SK-N-SH treated with all-trans-retinoic acid at 6 μM for 48 hours (cell line): ENCODE measurements around the gene BPNT1.
"Not testable (repeated sequence)": the region's sequence is repeated elsewhere in the genome, so short reads cannot be mapped to it uniquely, and the experiment has no call there.

Source experiments
- ATAC-seq: fragments of 200-7000 bp; cut with Tn5 transposase; 3 replicates; pipeline ENCODE4 v1.9.1; 2020; ENCODE audit warnings: mild to moderate bottlenecking, moderate library complexity
- ARNTL ChIP-seq: fragments of 450-650 bp; formaldehyde crosslinking; IDR thresholded peaks from 2 replicates; pipeline ENCODE4 v1.5.0; 2020; ENCODE audit warnings: low read depth, mild to moderate bottlenecking, moderate library complexity, borderline replicate concordance
- BACH2 ChIP-seq: fragments of 250-450 bp; sonication (Bioruptor Pico); IDR thresholded peaks from 2 replicates; pipeline ENCODE4 v1.9.0; 2021; ENCODE audit warnings: mild to moderate bottlenecking, borderline replicate concordance
- CSDC2 ChIP-seq: fragments of 250-450 bp; sonication (Bioruptor Pico); IDR thresholded peaks from 2 replicates; pipeline ENCODE4 v1.5.0; 2020; ENCODE audit warnings: mild to moderate bottlenecking, moderate library complexity
- GLIS3 ChIP-seq: fragments of 250-450 bp; sonication (Bioruptor Pico); IDR thresholded peaks from 2 replicates; pipeline ENCODE4 v1.5.0; 2020; ENCODE audit warnings: mild to moderate bottlenecking, moderate library complexity
- ISL1 ChIP-seq: fragments of 250-450 bp; sonication (Bioruptor Pico); IDR thresholded peaks from 2 replicates; pipeline ENCODE4 v2.1.2; 2022; ENCODE audit warnings: mild to moderate bottlenecking, moderate library complexity
- OSR1 ChIP-seq: fragments of 250-450 bp; sonication (Bioruptor Pico); IDR thresholded peaks from 2 replicates; pipeline ENCODE4 v1.8.0; 2022; ENCODE audit warnings: moderate library complexity, mild to moderate bottlenecking, inconsistent platforms
- PPARA ChIP-seq: fragments of 250-450 bp; sonication (Bioruptor Pico); IDR thresholded peaks from 2 replicates; pipeline ENCODE4 v1.5.0; 2020; ENCODE audit warnings: mild to moderate bottlenecking, borderline replicate concordance
- RARB ChIP-seq: fragments of 250-450 bp; sonication (Bioruptor Pico); IDR thresholded peaks from 2 replicates; pipeline ENCODE4 v1.8.0; 2021; ENCODE audit warnings: mild to moderate bottlenecking, moderate library complexity
- SNAI2 ChIP-seq: fragments of 250-450 bp; sonication (Bioruptor Pico); IDR thresholded peaks from 2 replicates; pipeline ENCODE4 v1.5.0; 2020; ENCODE audit warnings: mild to moderate bottlenecking, moderate library complexity
- TOX ChIP-seq: fragments of 250-450 bp; sonication (Bioruptor Pico); IDR thresholded peaks from 2 replicates; pipeline ENCODE4 v1.8.0; 2021; ENCODE audit warnings: mild to moderate bottlenecking, moderate library complexity, borderline replicate concordance
- ZC3H10 ChIP-seq: fragments of 250-450 bp; sonication (Bioruptor Pico); IDR thresholded peaks from 2 replicates; pipeline ENCODE4 v1.5.1; 2021; ENCODE audit warnings: mild to moderate bottlenecking, moderate library complexity
- ZFP30 ChIP-seq: fragments of 450-650 bp; formaldehyde crosslinking; IDR thresholded peaks from 2 replicates; pipeline ENCODE4 v1.5.0; 2022; ENCODE audit warnings: mild to moderate bottlenecking, moderate library complexity
- ZNF565 ChIP-seq: fragments of 450-650 bp; formaldehyde crosslinking; conservative IDR thresholded peaks from 2 replicates; pipeline ENCODE4 v1.5.0; 2020; ENCODE audit warnings: low read depth, mild to moderate bottlenecking, moderate library complexity
- ZNF8 ChIP-seq: fragments of 450-650 bp; formaldehyde crosslinking; IDR thresholded peaks from 2 replicates; pipeline ENCODE4 v1.5.0; 2020; ENCODE audit warnings: mild to moderate bottlenecking, moderate library complexity
- TF ChIP-seq, protein P1 (sequence below): fragments of 250-450 bp; sonication (Bioruptor Pico); IDR thresholded peaks from 2 replicates; pipeline ENCODE4 v1.8.0; 2021; ENCODE audit warnings: low read depth, mild to moderate bottlenecking, moderate library complexity, borderline replicate concordance
- TF ChIP-seq, protein P2 (sequence below): fragments of 250-450 bp; sonication (Bioruptor Pico); IDR thresholded peaks from 2 replicates; pipeline ENCODE4 v1.5.1; 2021; ENCODE audit warnings: mild to moderate bottlenecking, moderate library complexity
- TF ChIP-seq, protein P3 (sequence below): fragments of 250-450 bp; sonication (Bioruptor Pico); IDR thresholded peaks from 2 replicates; pipeline ENCODE4 v1.5.0; 2020; ENCODE audit warnings: mild to moderate bottlenecking, moderate library complexity
- TF ChIP-seq, protein P4 (sequence below): fragments of 250-450 bp; sonication (Bioruptor Pico); IDR thresholded peaks from 2 replicates; pipeline ENCODE4 v1.8.0; 2020; ENCODE audit warnings: mild to moderate bottlenecking, moderate library complexity, borderline replicate concordance
- TF ChIP-seq, protein P5 (sequence below): fragments of 250-450 bp; sonication (Bioruptor Pico); IDR thresholded peaks from 2 replicates; pipeline ENCODE4 v1.5.1; 2020; ENCODE audit warnings: low read depth, mild to moderate bottlenecking, moderate library complexity

BPNT1 gene

DNA sequence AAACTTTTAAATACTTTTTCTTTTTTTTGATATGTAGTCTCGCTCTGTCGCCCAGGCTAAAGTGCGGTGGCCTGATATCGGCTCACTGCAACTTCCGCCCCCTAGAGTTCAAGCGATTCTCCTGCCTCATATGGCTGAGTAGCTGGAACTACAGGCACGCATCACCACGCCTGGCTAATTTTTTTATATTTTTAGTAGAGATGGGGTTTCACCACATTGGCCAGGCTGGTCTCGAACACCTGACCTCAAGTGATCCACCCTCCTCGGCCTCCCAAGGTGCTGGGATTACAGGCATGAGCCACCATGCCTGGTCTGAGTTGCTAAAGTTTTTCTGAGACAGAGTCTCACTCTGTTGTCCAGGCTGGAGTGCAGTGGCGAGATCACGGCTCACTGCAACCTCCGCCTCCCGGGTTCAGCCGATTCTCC lies 3.3 kb downstream of the BPNT1 start:
- ATAC-seq, result not testable (repeated sequence)

DNA sequence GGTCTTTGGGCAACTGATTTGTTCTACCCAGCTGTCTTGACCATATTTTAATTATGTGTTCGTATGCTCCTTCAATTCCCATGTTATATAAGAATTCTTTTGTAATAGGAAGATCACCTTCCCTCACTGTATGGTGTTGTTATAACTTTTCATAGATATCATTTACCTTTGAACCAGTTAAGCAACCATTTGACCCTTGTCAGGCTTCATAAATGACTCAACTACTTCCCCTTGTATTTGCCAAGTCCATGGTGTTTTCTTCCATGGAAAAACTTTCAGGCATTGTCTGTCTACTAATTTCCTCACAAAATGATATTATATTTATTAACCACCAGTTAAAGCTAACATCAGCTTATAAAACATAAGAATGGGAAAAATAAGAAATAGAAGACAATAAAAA lies 5.1 kb downstream of the BPNT1 start:
- TF ChIP-seq PPARA (CRISPR knock-in tag) (no peak), ZNF8 (CRISPR knock-in tag) (no peak), ZC3H10 (CRISPR knock-in tag) (no peak), RARB (no peak), BACH2 (no peak), ZFP30 (CRISPR knock-in tag) (no peak), ISL1 (CRISPR knock-in tag) (no peak), ARNTL (CRISPR knock-in tag) (no peak), ZNF565 (CRISPR knock-in tag) (no peak), CSDC2 (CRISPR knock-in tag) (no peak), GLIS3 (CRISPR knock-in tag) (no peak)
- TF ChIP-seq, protein P1, sequence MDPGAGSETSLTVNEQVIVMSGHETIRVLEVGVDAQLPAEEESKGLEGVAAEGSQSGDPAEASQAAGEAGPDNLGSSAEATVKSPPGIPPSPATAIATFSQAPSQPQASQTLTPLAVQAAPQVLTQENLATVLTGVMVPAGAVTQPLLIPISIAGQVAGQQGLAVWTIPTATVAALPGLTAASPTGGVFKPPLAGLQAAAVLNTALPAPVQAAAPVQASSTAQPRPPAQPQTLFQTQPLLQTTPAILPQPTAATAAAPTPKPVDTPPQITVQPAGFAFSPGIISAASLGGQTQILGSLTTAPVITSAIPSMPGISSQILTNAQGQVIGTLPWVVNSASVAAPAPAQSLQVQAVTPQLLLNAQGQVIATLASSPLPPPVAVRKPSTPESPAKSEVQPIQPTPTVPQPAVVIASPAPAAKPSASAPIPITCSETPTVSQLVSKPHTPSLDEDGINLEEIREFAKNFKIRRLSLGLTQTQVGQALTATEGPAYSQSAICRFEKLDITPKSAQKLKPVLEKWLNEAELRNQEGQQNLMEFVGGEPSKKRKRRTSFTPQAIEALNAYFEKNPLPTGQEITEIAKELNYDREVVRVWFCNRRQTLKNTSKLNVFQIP (CRISPR knock-in tag), result no peak
- TF ChIP-seq, protein P2, sequence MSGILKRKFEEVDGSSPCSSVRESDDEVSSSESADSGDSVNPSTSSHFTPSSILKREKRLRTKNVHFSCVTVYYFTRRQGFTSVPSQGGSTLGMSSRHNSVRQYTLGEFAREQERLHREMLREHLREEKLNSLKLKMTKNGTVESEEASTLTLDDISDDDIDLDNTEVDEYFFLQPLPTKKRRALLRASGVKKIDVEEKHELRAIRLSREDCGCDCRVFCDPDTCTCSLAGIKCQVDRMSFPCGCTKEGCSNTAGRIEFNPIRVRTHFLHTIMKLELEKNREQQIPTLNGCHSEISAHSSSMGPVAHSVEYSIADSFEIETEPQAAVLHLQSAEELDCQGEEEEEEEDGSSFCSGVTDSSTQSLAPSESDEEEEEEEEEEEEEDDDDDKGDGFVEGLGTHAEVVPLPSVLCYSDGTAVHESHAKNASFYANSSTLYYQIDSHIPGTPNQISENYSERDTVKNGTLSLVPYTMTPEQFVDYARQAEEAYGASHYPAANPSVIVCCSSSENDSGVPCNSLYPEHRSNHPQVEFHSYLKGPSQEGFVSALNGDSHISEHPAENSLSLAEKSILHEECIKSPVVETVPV (CRISPR knock-in tag), result no peak
- TF ChIP-seq, protein P3, sequence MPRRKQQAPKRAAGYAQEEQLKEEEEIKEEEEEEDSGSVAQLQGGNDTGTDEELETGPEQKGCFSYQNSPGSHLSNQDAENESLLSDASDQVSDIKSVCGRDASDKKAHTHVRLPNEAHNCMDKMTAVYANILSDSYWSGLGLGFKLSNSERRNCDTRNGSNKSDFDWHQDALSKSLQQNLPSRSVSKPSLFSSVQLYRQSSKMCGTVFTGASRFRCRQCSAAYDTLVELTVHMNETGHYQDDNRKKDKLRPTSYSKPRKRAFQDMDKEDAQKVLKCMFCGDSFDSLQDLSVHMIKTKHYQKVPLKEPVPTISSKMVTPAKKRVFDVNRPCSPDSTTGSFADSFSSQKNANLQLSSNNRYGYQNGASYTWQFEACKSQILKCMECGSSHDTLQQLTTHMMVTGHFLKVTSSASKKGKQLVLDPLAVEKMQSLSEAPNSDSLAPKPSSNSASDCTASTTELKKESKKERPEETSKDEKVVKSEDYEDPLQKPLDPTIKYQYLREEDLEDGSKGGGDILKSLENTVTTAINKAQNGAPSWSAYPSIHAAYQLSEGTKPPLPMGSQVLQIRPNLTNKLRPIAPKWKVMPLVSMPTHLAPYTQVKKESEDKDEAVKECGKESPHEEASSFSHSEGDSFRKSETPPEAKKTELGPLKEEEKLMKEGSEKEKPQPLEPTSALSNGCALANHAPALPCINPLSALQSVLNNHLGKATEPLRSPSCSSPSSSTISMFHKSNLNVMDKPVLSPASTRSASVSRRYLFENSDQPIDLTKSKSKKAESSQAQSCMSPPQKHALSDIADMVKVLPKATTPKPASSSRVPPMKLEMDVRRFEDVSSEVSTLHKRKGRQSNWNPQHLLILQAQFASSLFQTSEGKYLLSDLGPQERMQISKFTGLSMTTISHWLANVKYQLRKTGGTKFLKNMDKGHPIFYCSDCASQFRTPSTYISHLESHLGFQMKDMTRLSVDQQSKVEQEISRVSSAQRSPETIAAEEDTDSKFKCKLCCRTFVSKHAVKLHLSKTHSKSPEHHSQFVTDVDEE (CRISPR knock-in tag), result no peak
- TF ChIP-seq, protein P4, sequence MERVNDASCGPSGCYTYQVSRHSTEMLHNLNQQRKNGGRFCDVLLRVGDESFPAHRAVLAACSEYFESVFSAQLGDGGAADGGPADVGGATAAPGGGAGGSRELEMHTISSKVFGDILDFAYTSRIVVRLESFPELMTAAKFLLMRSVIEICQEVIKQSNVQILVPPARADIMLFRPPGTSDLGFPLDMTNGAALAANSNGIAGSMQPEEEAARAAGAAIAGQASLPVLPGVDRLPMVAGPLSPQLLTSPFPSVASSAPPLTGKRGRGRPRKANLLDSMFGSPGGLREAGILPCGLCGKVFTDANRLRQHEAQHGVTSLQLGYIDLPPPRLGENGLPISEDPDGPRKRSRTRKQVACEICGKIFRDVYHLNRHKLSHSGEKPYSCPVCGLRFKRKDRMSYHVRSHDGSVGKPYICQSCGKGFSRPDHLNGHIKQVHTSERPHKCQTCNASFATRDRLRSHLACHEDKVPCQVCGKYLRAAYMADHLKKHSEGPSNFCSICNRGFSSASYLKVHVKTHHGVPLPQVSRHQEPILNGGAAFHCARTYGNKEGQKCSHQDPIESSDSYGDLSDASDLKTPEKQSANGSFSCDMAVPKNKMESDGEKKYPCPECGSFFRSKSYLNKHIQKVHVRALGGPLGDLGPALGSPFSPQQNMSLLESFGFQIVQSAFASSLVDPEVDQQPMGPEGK (CRISPR knock-in tag), result no peak
- TF ChIP-seq, protein P5, sequence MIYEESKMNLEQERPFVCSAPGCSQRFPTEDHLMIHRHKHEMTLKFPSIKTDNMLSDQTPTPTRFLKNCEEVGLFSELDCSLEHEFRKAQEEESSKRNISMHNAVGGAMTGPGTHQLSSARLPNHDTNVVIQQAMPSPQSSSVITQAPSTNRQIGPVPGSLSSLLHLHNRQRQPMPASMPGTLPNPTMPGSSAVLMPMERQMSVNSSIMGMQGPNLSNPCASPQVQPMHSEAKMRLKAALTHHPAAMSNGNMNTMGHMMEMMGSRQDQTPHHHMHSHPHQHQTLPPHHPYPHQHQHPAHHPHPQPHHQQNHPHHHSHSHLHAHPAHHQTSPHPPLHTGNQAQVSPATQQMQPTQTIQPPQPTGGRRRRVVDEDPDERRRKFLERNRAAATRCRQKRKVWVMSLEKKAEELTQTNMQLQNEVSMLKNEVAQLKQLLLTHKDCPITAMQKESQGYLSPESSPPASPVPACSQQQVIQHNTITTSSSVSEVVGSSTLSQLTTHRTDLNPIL (CRISPR knock-in tag), result no peak
- ATAC-seq, result no peak

DNA sequence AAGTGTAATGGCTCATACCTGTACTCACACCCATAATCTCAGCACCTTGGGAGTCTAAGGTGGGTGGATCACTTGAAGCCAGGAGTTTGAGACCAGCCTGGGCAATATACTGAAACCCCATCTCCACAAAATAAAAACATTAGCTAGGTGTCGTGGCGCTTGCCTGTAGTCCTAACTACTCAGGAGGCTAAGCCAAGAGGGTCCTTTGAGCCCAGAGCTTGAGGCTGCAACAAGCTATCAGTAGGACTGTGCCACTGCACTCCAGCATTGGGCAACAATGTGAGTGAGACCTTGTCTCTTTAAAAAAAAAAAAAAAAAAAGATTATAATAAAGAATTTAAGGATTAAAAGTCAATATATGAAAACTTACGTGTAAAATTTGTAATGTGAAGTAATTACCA lies 11.7 kb downstream of the BPNT1 start:
- TF ChIP-seq TOX (no peak), OSR1 (CRISPR knock-in tag) (no peak), SNAI2 (no peak), BACH2 (no peak), RARB (no peak)
- TF ChIP-seq, protein P3 (CRISPR knock-in tag), result no peak
- ATAC-seq, result no peak
